Measurements from ENCODE around the gene MRAP. TPM values are rescaled to one million over a fixed set of nuclear protein-coding genes. Genes with fewer than 3 reads are reported as not detected.

Gene MRAP
- total RNA-seq, 1 donor from 2014 or later, result not detected

- no peak for DNase-seq (ENCODE audit: low spot score)
Measured at GRCh38 chr21:32349333-32349944, 50.8 kb downstream of the MRAP start.

- no peak for DNase-seq (ENCODE audit: low spot score)
Measured at GRCh38 chr21:32350211-32350980, 51.7 kb downstream of the MRAP start.

- DNase-seq (ENCODE audit: low spot score), result no peak
Measured at GRCh38 chr21:32350981-32351380, 52.3 kb downstream of the MRAP start.

GRCh38 chr21:32351428-32351827 lies 52.8 kb downstream of the MRAP start:
- DNase-seq (ENCODE audit: low spot score), result no peak

GRCh38 chr21:32352526-32352925 lies 53.9 kb downstream of the MRAP start:
- no peak for DNase-seq (ENCODE audit: low spot score)

- no peak for DNase-seq (ENCODE audit: low spot score)
Measured at GRCh38 chr21:32353002-32353711, 54.5 kb downstream of the MRAP start.

GRCh38 chr21:32356874-32357395 lies 58.3 kb downstream of the MRAP start:
- no peak for DNase-seq (ENCODE audit: low spot score)

- no peak for DNase-seq (ENCODE audit: low spot score)
Measured at GRCh38 chr21:32359719-32360260, 61.1 kb downstream of the MRAP start.

GRCh38 chr21:32360401-32360975 lies 61.8 kb downstream of the MRAP start:
- DNase-seq (ENCODE audit: low spot score), result no peak

Other genes with a start within 250 kb of the MRAP start
- 6.5 TPM for gene MIS18A, start 19.8 kb upstream of the MRAP start, total RNA-seq
- 11.3 TPM for gene URB1, start 94.2 kb downstream of the MRAP start, total RNA-seq
- 34.8 TPM for gene EVA1C, start 113.9 kb downstream of the MRAP start, total RNA-seq